22Rv1 (cell line): ENCODE data around the gene NDST3.
"Not testable (repeated sequence)": the region's sequence is repeated elsewhere in the genome, so short reads cannot be mapped to it uniquely, and the experiment has no call there.

Experiments
- H3K27ac ChIP-seq: fragments of 450-650 bp; 2 replicates; pipeline ENCODE4 v1.5.1; 2017
- CTCF ChIP-seq: fragments of 450-650 bp; IDR thresholded peaks from 2 replicates; pipeline ENCODE4 v1.5.1; 2017; ENCODE audit warnings: mild to moderate bottlenecking
- ZFX ChIP-seq: fragments of 450-650 bp; IDR thresholded peaks from 2 replicates; pipeline ENCODE4 v1.6.1; 2017; ENCODE audit warnings: antibody characterized with exemption, borderline replicate concordance

NDST3 gene

DNA sequence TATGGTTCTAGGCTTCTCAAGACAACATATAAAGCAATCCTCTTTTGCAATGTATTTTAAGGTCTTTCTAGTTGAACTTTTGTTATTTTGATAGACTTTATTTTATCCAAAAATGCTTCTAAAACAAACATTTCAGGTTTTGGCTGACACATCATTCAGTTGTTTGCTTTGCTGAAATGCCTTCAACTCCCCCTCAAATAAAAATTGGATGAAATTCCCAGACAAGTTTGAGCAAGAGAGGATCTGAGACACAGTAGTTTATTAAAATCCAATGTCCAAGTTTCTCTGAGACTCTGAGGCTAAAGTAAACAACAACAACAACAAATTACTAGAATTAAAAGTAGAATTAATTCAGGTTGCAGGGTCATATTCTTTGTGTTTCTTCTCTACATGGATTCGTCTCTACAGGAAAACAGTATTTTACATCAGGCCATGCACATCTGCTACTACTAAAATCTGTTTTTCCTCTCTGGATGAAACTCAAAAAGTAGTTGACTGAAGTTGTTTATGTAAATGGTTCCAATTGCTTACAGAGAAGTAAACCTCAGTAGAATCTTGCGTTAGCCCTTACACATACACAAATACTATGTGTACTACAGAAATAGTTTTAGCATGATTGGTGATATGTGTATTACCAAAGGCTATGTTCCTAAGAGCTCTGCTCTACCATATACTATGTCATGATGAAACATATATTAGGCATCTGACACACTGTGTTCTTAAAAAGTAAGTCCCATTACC is 253.6 kb downstream of the NDST3 start:
- H3K27ac ChIP-seq, result no peak overlapping the region
- no peak for TF ChIP-seq ZFX
- TF ChIP-seq CTCF, result no peak

- H3K27ac ChIP-seq, result no peak overlapping the region
- no peak for TF ChIP-seq ZFX
- TF ChIP-seq CTCF, result no peak
These were observed 255.5 kb downstream of the NDST3 start for GRCh38 chr4:118289794-118290193.

GRCh38 chr4:118290951-118291350 is 256.7 kb downstream of the NDST3 start:
- no peak overlapping the region for H3K27ac ChIP-seq
- TF ChIP-seq CTCF, result no peak
- TF ChIP-seq ZFX, result no peak

GRCh38 chr4:118296729-118297128 is 262.4 kb downstream of the NDST3 start:
- H3K27ac ChIP-seq, result no peak overlapping the region
- no peak for TF ChIP-seq ZFX
- no peak for TF ChIP-seq CTCF

- not testable (repeated sequence) for H3K27ac ChIP-seq
These were observed 265.3 kb downstream of the NDST3 start for GRCh38 chr4:118299619-118300018.

- H3K27ac ChIP-seq, result no peak overlapping the region
- TF ChIP-seq CTCF (no peak), ZFX (no peak)
These were observed 273.4 kb downstream of the NDST3 start for GRCh38 chr4:118307643-118308042.
